ENCODE results near the gene SCUBE1.

Gene SCUBE1

DNA sequence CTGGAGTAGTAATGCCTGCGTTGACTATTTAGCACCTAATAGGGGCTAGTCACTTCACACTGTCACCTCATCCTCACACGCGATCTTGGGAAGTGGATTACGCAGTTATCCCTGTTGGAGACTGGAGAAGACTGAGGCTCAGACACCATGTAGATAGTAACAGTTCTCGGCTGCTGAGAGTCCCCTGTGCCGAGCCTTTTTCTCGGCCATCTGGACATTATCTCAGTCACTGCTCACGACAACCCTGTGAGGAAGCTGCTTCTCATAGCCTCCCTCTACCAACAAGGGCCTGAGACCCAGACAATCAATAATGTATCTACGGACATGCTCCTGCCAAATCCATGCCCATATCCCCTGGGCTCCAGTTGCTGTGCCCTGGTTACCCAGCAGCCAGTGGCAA is 25.9 kb downstream of the SCUBE1 start:
- no peak for TF ChIP-seq EZH2 (IDR thresholded peaks at IDR 0.05; ENCODE audit: borderline replicate concordance, low read length)
- TF ChIP-seq, protein P1, sequence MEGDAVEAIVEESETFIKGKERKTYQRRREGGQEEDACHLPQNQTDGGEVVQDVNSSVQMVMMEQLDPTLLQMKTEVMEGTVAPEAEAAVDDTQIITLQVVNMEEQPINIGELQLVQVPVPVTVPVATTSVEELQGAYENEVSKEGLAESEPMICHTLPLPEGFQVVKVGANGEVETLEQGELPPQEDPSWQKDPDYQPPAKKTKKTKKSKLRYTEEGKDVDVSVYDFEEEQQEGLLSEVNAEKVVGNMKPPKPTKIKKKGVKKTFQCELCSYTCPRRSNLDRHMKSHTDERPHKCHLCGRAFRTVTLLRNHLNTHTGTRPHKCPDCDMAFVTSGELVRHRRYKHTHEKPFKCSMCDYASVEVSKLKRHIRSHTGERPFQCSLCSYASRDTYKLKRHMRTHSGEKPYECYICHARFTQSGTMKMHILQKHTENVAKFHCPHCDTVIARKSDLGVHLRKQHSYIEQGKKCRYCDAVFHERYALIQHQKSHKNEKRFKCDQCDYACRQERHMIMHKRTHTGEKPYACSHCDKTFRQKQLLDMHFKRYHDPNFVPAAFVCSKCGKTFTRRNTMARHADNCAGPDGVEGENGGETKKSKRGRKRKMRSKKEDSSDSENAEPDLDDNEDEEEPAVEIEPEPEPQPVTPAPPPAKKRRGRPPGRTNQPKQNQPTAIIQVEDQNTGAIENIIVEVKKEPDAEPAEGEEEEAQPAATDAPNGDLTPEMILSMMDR (IDR thresholded peaks at IDR 0.05; ENCODE audit: low read length): no peak
- H3K27ac ChIP-seq (ENCODE audit: low read depth, low read length, poor library complexity, severe bottlenecking): no peak overlapping the region
- H3K4me3 ChIP-seq (ENCODE audit: low read depth, low read length, poor library complexity, severe bottlenecking): no peak overlapping the region
- H3K79me2 ChIP-seq (ENCODE audit: insufficient read depth, low read length): no peaks in the 10 kb centered on the region
- peaks cover 15% of the 10 kb centered on the region; the same call in 1 of the 2 replicates for H3K9me3 ChIP-seq (ENCODE audit: low read length)
- no peak overlapping the region for H3K4me2 ChIP-seq (ENCODE audit: low read length)
- no peaks in the 10 kb centered on the region for H3F3A ChIP-seq (ENCODE audit: insufficient read depth, low read length)
- no peak overlapping the region for H2AFZ ChIP-seq (ENCODE audit: low read length)
- peaks cover 6% of the 10 kb centered on the region; the same call in 1 of the 2 replicates for H3K27me3 ChIP-seq (ENCODE audit: insufficient read depth, low read length)
- H4K20me1 ChIP-seq (ENCODE audit: insufficient read depth, low read length): no peaks in the 10 kb centered on the region
- H3K9ac ChIP-seq (ENCODE audit: low read length): no peak overlapping the region
- no peaks in the 10 kb centered on the region for H3K9me2 ChIP-seq (ENCODE audit: low read depth, low read length)
- H3K36me3 ChIP-seq (ENCODE audit: insufficient read depth, low read length): peaks cover 5% of the 10 kb centered on the region; the same call in 1 of the 2 replicates
- H3K4me1 ChIP-seq (ENCODE audit: insufficient read depth, low read length, severe bottlenecking): peaks cover 5% of the 10 kb centered on the region

DNA sequence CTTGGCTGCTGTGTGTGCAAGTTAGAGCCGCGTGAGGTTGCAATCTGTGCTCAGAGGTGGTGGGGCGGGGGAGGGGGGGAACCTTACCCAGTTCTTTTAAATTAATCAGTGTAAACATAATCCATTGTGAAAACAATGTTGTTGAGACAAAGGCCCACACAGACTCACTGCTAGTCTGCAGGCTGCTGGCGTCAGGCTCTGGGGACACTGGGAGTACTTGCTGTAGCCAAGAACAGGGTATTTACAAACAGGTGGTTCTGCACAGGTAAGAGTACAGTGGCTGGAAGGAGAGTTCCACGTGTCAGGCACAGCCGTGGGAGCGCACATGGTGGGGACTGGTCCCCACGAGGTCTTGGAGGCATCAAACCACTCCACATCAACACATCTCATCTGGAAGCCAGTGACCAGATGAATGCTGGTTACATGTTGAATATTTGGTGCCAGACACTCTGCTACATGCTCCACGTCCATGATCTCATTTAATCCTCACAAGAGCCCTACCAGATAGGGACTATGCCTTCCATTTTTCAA is 27.4 kb downstream of the SCUBE1 start:
- Histone ChIP-seq H4K20me1 (ENCODE audit: insufficient read depth, low read length) (no peaks in the 10 kb centered on the region), H3K27ac (ENCODE audit: low read depth, low read length, poor library complexity, severe bottlenecking) (no peak overlapping the region), H3K4me1 (ENCODE audit: insufficient read depth, low read length, severe bottlenecking) (peaks cover under 1% of the 10 kb centered on the region), H3K4me2 (ENCODE audit: low read length) (no peak overlapping the region), H3K79me2 (ENCODE audit: insufficient read depth, low read length) (no peaks in the 10 kb centered on the region), H3K27me3 (ENCODE audit: insufficient read depth, low read length) (peaks cover 6% of the 10 kb centered on the region; the same call in 1 of the 2 replicates), H3F3A (ENCODE audit: insufficient read depth, low read length) (no peaks in the 10 kb centered on the region), H3K9ac (ENCODE audit: low read length) (no peak overlapping the region), H3K9me3 (ENCODE audit: low read length) (0 out of 2 replicates have a peak, but pooled peaks cover 8% of the 10 kb centered on the region), H3K4me3 (ENCODE audit: low read depth, low read length, poor library complexity, severe bottlenecking) (no peak overlapping the region), H3K9me2 (ENCODE audit: low read depth, low read length) (no peaks in the 10 kb centered on the region), H2AFZ (ENCODE audit: low read length) (no peak overlapping the region), H3K36me3 (ENCODE audit: insufficient read depth, low read length) (peaks cover 3% of the 10 kb centered on the region; the same call in 1 of the 2 replicates)
- TF ChIP-seq, protein P1 (IDR thresholded peaks at IDR 0.05; ENCODE audit: low read length): no peak
- TF ChIP-seq EZH2 (IDR thresholded peaks at IDR 0.05; ENCODE audit: borderline replicate concordance, low read length): no peak

DNA sequence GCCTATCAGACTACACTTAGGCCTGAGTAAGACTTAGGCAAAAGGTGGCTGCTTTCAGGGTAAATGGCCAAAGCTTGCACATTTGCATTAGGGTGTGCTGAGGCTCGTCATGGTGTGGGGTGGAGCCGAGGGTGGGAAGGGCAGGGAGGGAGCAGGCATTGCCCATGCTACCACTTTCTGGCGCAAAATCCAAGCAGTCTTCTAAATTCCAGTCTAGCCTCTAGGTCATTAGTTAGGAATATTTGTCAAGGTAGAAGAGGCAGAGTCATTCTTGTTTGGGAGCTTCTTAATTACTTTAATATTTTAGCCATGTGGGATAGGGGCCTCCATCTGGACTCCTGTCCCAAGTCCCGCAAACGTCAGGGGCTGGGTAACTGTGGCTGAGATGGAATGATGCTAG is 28.6 kb downstream of the SCUBE1 start:
- Histone ChIP-seq H3K79me2 (ENCODE audit: insufficient read depth, low read length) (no peaks in the 10 kb centered on the region), H3K9me3 (ENCODE audit: low read length) (no peaks in the 10 kb centered on the region), H3K9ac (ENCODE audit: low read length) (no peak overlapping the region), H3K27me3 (ENCODE audit: insufficient read depth, low read length) (no peaks in the 10 kb centered on the region), H3K36me3 (ENCODE audit: insufficient read depth, low read length) (no peaks in the 10 kb centered on the region), H3K4me2 (ENCODE audit: low read length) (no peak overlapping the region), H3K9me2 (ENCODE audit: low read depth, low read length) (no peaks in the 10 kb centered on the region), H3K4me1 (ENCODE audit: insufficient read depth, low read length, severe bottlenecking) (no peaks in the 10 kb centered on the region), H3K27ac (ENCODE audit: low read depth, low read length, poor library complexity, severe bottlenecking) (no peak overlapping the region), H4K20me1 (ENCODE audit: insufficient read depth, low read length) (no peaks in the 10 kb centered on the region), H3K4me3 (ENCODE audit: low read depth, low read length, poor library complexity, severe bottlenecking) (no peak overlapping the region), H2AFZ (ENCODE audit: low read length) (no peak overlapping the region), H3F3A (ENCODE audit: insufficient read depth, low read length) (no peaks in the 10 kb centered on the region)
- TF ChIP-seq, protein P1 (IDR thresholded peaks at IDR 0.05; ENCODE audit: low read length): no peak
- TF ChIP-seq EZH2 (IDR thresholded peaks at IDR 0.05; ENCODE audit: borderline replicate concordance, low read length): no peak

Data from OCI-LY1 (cell line).